Keratinocyte (primary cell): ENCODE data around the gene EME1. TPM values are rescaled to one million over a fixed set of nuclear protein-coding genes. Genes with fewer than 3 reads are reported as not detected.

ENCODE experiments used
- DNase-seq: peaks from one replicate; pipeline ENCODE4 v3.0.0-alpha.2; 2011; ENCODE audit warnings: low read depth, missing footprints, low spot score
- FAIRE-seq: peaks from 2 replicates; lab custom pipeline; 2011; peaks lifted over from hg19 to GRCh38; lab: Jason Lieb, UNC
- H2AFZ ChIP-seq: 2 replicates; pipeline ENCODE4 v1.6.0; 2012; ENCODE audit warnings: low read length, control low read depth, inconsistent platforms; ENCODE audit not compliant: control insufficient read depth
- H3K27ac ChIP-seq: 2 replicates; pipeline ENCODE4 v1.5.1; 2011; ENCODE audit warnings: low read length; ENCODE audit not compliant: control insufficient read depth, insufficient read depth
- H3K27me3 ChIP-seq: 3 replicates; pipeline ENCODE4 v1.6.0; 2011; ENCODE audit warnings: low read length; ENCODE audit not compliant: control insufficient read depth, insufficient read depth; ENCODE audit errors: extremely low read depth
- H3K36me3 ChIP-seq, 2 experiments: 2 replicates in 1 of 2; 3 replicates in 1 of 2; pipeline ENCODE4 v1.5.1; 2011; ENCODE audit warnings: low read length in 2 of 2, mild to moderate bottlenecking in 1 of 2; ENCODE audit not compliant: control insufficient read depth in 2 of 2, insufficient read depth in 2 of 2; ENCODE audit errors: extremely low read depth in 1 of 2
- H3K4me1 ChIP-seq: 3 replicates; pipeline ENCODE4 v1.5.1; 2011; ENCODE audit warnings: low read length; ENCODE audit not compliant: control insufficient read depth, insufficient read depth; ENCODE audit errors: extremely low read depth
- H3K4me2 ChIP-seq: 3 replicates; pipeline ENCODE4 v1.6.0; 2011; ENCODE audit warnings: low read depth, low read length; ENCODE audit not compliant: control insufficient read depth, insufficient read depth; ENCODE audit errors: extremely low read depth
- H3K4me3 ChIP-seq, 3 experiments: fragments of 200-600 bp in 1 of 3; sonication (generic) in 1 of 3; 2 replicates in 2 of 3; 3 replicates in 1 of 3; pipeline ENCODE4 v1.5.1; 2011 to 2016; ENCODE audit warnings: low read length in 3 of 3, mild to moderate bottlenecking in 3 of 3, control low read depth in 2 of 3, inconsistent platforms in 1 of 3, low read depth in 1 of 3, mixed read lengths in 1 of 3, mixed run types in 1 of 3, moderate library complexity in 1 of 3; ENCODE audit not compliant: control insufficient read depth in 2 of 3, insufficient read depth in 2 of 3; ENCODE audit errors: extremely low read depth in 1 of 3
- H3K79me2 ChIP-seq: 2 replicates; pipeline ENCODE4 v1.6.0; 2012; ENCODE audit warnings: low read length; ENCODE audit not compliant: control insufficient read depth, insufficient read depth
- H3K9ac ChIP-seq: 3 replicates; pipeline ENCODE4 v1.6.0; 2011; ENCODE audit warnings: low read length; ENCODE audit not compliant: control insufficient read depth, insufficient read depth; ENCODE audit errors: extremely low read depth
- H3K9me1 ChIP-seq: 3 replicates; pipeline ENCODE4 v1.6.0; 2011; ENCODE audit warnings: low read length; ENCODE audit not compliant: control insufficient read depth, insufficient read depth; ENCODE audit errors: extremely low read depth
- H3K9me3 ChIP-seq: 2 replicates; pipeline ENCODE4 v1.5.1; 2012; ENCODE audit warnings: low read depth, low read length; ENCODE audit not compliant: control insufficient read depth
- H4K20me1 ChIP-seq: 3 replicates; pipeline ENCODE4 v1.6.0; 2011; ENCODE audit warnings: low read length; ENCODE audit not compliant: control insufficient read depth, insufficient read depth; ENCODE audit errors: extremely low read depth
- EZH2 ChIP-seq: IDR thresholded peaks from one replicate; pipeline ENCODE4 v1.6.1; 2012; ENCODE audit warnings: inconsistent platforms, mild to moderate bottlenecking, low read length, moderate library complexity
- dilution Hi-C: fragments of 300-500 bp; cut with MboI; formaldehyde crosslinking; loops from one replicate; pipeline ENCODE4 v1.7.0; 2020; ENCODE audit warnings: low sequenced_read_pairs; ENCODE audit not compliant: extremely low pct_ligation_motif_present
- polyA plus RNA-seq, 5 experiments: library from polyadenylated mRNA; depleted of rRNA in 3 of 5; stranded (reverse) in 3 of 5; stranded (forward) in 1 of 5; unstranded in 1 of 5; fragments of >200 nt; gene quantifications; 1 replicate in 1 of 5; 2 replicates in 3 of 5; 3 replicates in 1 of 5; pipeline versions ENCODE4 v1.2.1 to v1.2.3, GENCODE V29; 2011 to 2012; ENCODE audit warnings: missing spikeins in 2 of 5, low read depth in 1 of 5, low replicate concordance in 1 of 5
- TF ChIP-seq, protein P1 (sequence below), 3 experiments: IDR thresholded peaks in 1 of 3; conservative IDR thresholded peaks in 1 of 3; optimal IDR thresholded peaks in 1 of 3; 2 replicates in 2 of 3; 3 replicates in 1 of 3; pipeline versions ENCODE3 to v1.5.1; 2011; ENCODE audit warnings: low read length in 3 of 3, mild to moderate bottlenecking in 3 of 3, moderate library complexity in 2 of 3, control low read depth in 1 of 3, inconsistent platforms in 1 of 3; ENCODE audit not compliant: insufficient read depth in 2 of 3; ENCODE audit errors: extremely low read depth in 1 of 3

The EME1 gene
- polyA plus RNA-seq, 1 donor (not counting 4 experiments of a cell fraction or from before 2014, with no cell fraction given): 4.7 TPM

DNA sequence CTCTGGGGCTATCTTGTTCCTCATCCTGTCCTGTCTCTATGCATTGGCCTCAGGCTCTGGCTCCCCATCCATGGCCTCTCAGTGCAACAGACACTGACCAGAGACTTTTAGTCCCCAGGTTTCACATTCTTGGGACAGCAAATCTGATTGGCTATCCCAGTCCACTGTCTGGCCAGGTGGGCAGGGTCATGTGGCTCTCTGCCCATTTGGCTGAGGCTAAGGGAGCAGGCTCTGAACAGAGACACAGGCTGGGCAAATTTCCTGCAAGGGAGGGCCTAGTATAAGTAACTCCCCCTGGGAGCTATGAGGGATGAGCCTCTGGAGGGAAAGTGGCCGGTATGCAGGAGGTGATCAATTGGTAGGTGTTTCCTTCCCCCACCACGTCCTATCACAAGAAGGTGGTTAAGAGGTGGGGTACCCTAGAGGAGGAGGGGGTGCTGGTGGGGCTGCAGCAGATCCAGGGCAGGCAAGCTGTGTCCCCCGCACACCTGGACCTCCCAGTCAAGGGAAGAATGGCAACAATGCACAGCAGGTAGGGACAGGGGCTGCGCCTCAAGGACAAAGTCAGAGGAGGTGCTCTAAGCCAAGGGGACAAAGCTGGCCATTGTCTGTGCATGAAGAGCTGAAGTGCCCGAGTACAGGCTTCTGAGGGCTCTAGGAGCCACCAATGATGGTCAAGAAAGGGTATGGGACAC lies 13.9 kb upstream of the EME1 start:
- Histone ChIP-seq H3K4me2 (no peak overlapping the region), H3K4me1 (peaks cover 5% of the 10 kb centered on the region), H3K36me3 (peaks cover 28 to 42% of the 10 kb centered on the region in 2 experiments), H3K79me2 (no peaks in the 10 kb centered on the region), H3K9me3 (no peaks in the 10 kb centered on the region), H3K9ac (no peak overlapping the region), H2AFZ (no peak overlapping the region), H3K9me1 (no peaks in the 10 kb centered on the region), H3K27ac (no peak overlapping the region), H3K27me3 (no peaks in the 10 kb centered on the region), H3K4me3 (no peak overlapping the region), H4K20me1 (no peaks in the 10 kb centered on the region)
- DNase-seq (no peak), FAIRE-seq (no peak)
- TF ChIP-seq, protein P1, sequence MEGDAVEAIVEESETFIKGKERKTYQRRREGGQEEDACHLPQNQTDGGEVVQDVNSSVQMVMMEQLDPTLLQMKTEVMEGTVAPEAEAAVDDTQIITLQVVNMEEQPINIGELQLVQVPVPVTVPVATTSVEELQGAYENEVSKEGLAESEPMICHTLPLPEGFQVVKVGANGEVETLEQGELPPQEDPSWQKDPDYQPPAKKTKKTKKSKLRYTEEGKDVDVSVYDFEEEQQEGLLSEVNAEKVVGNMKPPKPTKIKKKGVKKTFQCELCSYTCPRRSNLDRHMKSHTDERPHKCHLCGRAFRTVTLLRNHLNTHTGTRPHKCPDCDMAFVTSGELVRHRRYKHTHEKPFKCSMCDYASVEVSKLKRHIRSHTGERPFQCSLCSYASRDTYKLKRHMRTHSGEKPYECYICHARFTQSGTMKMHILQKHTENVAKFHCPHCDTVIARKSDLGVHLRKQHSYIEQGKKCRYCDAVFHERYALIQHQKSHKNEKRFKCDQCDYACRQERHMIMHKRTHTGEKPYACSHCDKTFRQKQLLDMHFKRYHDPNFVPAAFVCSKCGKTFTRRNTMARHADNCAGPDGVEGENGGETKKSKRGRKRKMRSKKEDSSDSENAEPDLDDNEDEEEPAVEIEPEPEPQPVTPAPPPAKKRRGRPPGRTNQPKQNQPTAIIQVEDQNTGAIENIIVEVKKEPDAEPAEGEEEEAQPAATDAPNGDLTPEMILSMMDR (optimal IDR thresholded peaks at IDR 0.05 in 1 of 3, IDR thresholded peaks at IDR 0.05 in 1 of 3, conservative IDR thresholded peaks at IDR 0.05 in 1 of 3; ENCODE audit: extremely low read depth in 1 of 3, insufficient read depth in 2 of 3, low read length in 3 of 3): no peak
- no peak for TF ChIP-seq EZH2
- dilution Hi-C loops: no loop called here

DNA sequence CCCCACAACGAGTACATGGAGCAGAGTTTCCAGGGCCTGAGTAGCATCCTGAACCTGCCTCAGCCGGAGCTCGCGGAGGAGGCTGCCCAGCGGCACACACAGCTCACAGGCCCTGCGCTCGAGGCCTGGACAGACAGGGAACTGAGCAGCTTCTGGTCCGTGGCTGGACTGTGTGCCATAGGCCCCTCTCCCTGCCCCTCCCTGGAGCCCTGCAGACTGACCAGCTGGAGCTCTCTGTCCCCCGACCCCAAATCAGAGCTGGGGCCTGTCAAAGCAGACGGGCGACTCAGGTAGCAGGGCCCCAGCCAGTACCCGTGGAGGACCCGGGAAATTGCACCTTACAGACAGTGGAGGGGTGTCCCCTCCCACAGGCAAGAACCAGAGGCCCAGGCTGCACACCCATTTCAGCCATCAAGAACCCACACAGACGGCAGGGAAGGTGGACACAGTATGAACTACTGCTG lies 13.0 kb upstream of the EME1 start:
- Histone ChIP-seq H3K36me3 (peaks cover 21 to 37% of the 10 kb centered on the region in 2 experiments), H2AFZ (no peak overlapping the region), H4K20me1 (no peaks in the 10 kb centered on the region), H3K27me3 (no peaks in the 10 kb centered on the region), H3K27ac (no peak overlapping the region), H3K9me3 (no peaks in the 10 kb centered on the region), H3K4me1 (peaks cover 5% of the 10 kb centered on the region), H3K9ac (no peak overlapping the region), H3K4me2 (no peak overlapping the region), H3K9me1 (no peaks in the 10 kb centered on the region), H3K4me3 (no peak overlapping the region), H3K79me2 (no peaks in the 10 kb centered on the region)
- FAIRE-seq: no peak
- no peak for DNase-seq
- dilution Hi-C loops: no loop called here
- TF ChIP-seq, protein P1 (optimal IDR thresholded peaks at IDR 0.05 in 1 of 3, IDR thresholded peaks at IDR 0.05 in 1 of 3, conservative IDR thresholded peaks at IDR 0.05 in 1 of 3; ENCODE audit: extremely low read depth in 1 of 3, insufficient read depth in 2 of 3, low read length in 3 of 3): no peak
- no peak for TF ChIP-seq EZH2
